GM21528 (cell line): Measurements from ENCODE around the gene MRPS25.

Source experiments
- ATAC-seq: cut with Tn5 transposase; IDR thresholded peaks from one replicate; pipeline ENCODE4 v1.9.1; 2021; ENCODE audit warnings: mild to moderate bottlenecking, moderate library complexity; ENCODE audit not compliant: unreplicated experiment, low FRiP score

MRPS25 gene

GRCh38 chr3:15064835-15065549 is at the start of gene MRPS25:
Gene MRPS25 (minus strand): TSS chr3:15065315. CDS start chr3:15065194, 121 bp downstream.
- peak; percentile 95 for ATAC-seq

GRCh38 chr3:15113884-15114283 is 48.8 kb upstream of the MRPS25 start:
- no peak for ATAC-seq

GRCh38 chr3:15113471-15113870 is 48.4 kb upstream of the MRPS25 start:
- ATAC-seq, result no peak

GRCh38 chr3:15112011-15112410 is 46.9 kb upstream of the MRPS25 start:
- no peak for ATAC-seq

- no peak for ATAC-seq
These were observed 45.1 kb upstream of the MRPS25 start for GRCh38 chr3:15110206-15110605.

- no peak for ATAC-seq
These were observed 43.8 kb upstream of the MRPS25 start for GRCh38 chr3:15108869-15109268.

GRCh38 chr3:15108082-15108545 is 43.0 kb upstream of the MRPS25 start:
- ATAC-seq, result peak; percentile 72

GRCh38 chr3:15107075-15107947 is 42.2 kb upstream of the MRPS25 start:
- ATAC-seq, result no peak

- ATAC-seq, result no peak
These were observed 37.7 kb upstream of the MRPS25 start for GRCh38 chr3:15102836-15103235.

GRCh38 chr3:15102256-15102655 is 37.1 kb upstream of the MRPS25 start:
- ATAC-seq, result no peak

- peak; percentile 33 for ATAC-seq
These were observed 34.4 kb upstream of the MRPS25 start for GRCh38 chr3:15099364-15100098.

- ATAC-seq, result peak; percentile 83
These were observed 33.6 kb upstream of the MRPS25 start, which contains the start of gene RBSN for GRCh38 chr3:15098503-15099363. Gene RBSN (minus strand): TSS chr3:15099148. CDS start chr3:15096120, 3,028 bp downstream.

GRCh38 chr3:15097891-15098290 is 32.8 kb upstream of the MRPS25 start:
- no peak for ATAC-seq

- ATAC-seq, result no peak
These were observed 30.9 kb upstream of the MRPS25 start for GRCh38 chr3:15096046-15096445.

- ATAC-seq, result no peak
These were observed 29.2 kb upstream of the MRPS25 start for GRCh38 chr3:15094187-15094875.

GRCh38 chr3:15092686-15093085 is 27.6 kb upstream of the MRPS25 start:
- no peak for ATAC-seq

- ATAC-seq, result no peak
These were observed 26.5 kb upstream of the MRPS25 start for GRCh38 chr3:15091575-15091974.

GRCh38 chr3:15089201-15089600 is 24.1 kb upstream of the MRPS25 start:
- ATAC-seq, result no peak

- ATAC-seq, result no peak
These were observed 21.6 kb upstream of the MRPS25 start for GRCh38 chr3:15086699-15087098.
